CD4-positive, alpha-beta T cell (primary cell): Measurements from ENCODE around the gene LITAF. TPM values are rescaled to one million over a fixed set of nuclear protein-coding genes. Genes with fewer than 3 reads are reported as not detected.
A peak's percentile ranks its signal among the peaks of the same experiment; 100 is the strongest.

Source experiments
- ATAC-seq: fragments of 200-7000 bp; cut with Tn5 transposase; one replicate; pipeline ENCODE4 v1.10.0; 2022; ENCODE audit warnings: mild to moderate bottlenecking; ENCODE audit not compliant: poor library complexity
- CTCF ChIA-PET: fragments of 350-600 bp; sonication (Branson Sonifier 250); formaldehyde crosslinking; loops from one replicate; lab custom pipeline; 2021; ENCODE audit warnings: antibody characterized with exemption, inconsistent platforms; lab: Charles Lee
- POLR2A ChIA-PET: fragments of 350-600 bp; sonication (Branson Sonifier 250); formaldehyde crosslinking; loops from one replicate; lab custom pipeline; 2021; ENCODE audit warnings: antibody characterized with exemption, inconsistent platforms; lab: Charles Lee
- DNase-seq, 14 experiments: peaks; one replicate each; pipeline ENCODE4 v3.0.0-alpha.2; 2013 to 2020; ENCODE audit warnings: mixed read lengths in 2 of 14
- H3K27ac ChIP-seq, 2 donors: one replicate each; pipeline versions ENCODE4 v1.5.1 to v1.7.0; 2013; ENCODE audit warnings: low read length in 2 of 2, low read depth in 1 of 2, mild to moderate bottlenecking in 1 of 2
- H3K27me3 ChIP-seq, 2 experiments: 1 replicate in 1 of 2; 2 replicates in 1 of 2; pipeline versions ENCODE4 v1.6.1 to v1.7.0; 2013; ENCODE audit warnings: low read length in 2 of 2, control low read depth in 1 of 2, mild to moderate bottlenecking in 1 of 2, moderate library complexity in 1 of 2; ENCODE audit not compliant: insufficient read depth in 2 of 2, control insufficient read depth in 1 of 2
- H3K36me3 ChIP-seq: one replicate; pipeline ENCODE4 v1.6.1; 2013; ENCODE audit warnings: low read length, control low read depth; ENCODE audit not compliant: insufficient read depth
- H3K4me1 ChIP-seq: one replicate; pipeline ENCODE4 v1.6.1; 2013; ENCODE audit warnings: low read length, control low read depth; ENCODE audit not compliant: insufficient read depth
- H3K4me3 ChIP-seq: one replicate; pipeline ENCODE4 v1.5.1; 2013; ENCODE audit warnings: mild to moderate bottlenecking, low read length, moderate library complexity
- H3K9me3 ChIP-seq, 2 experiments: 1 replicate in 1 of 2; 2 replicates in 1 of 2; pipeline versions ENCODE4 v1.6.1 to v1.7.0; 2013; ENCODE audit warnings: low read length in 2 of 2, mild to moderate bottlenecking in 2 of 2, control low read depth in 1 of 2, moderate library complexity in 1 of 2; ENCODE audit not compliant: control insufficient read depth in 1 of 2, insufficient read depth in 1 of 2
- H3K27ac Mint-ChIP-seq: one replicate; pipeline ENCODE4 v1.8.0; 2020; ENCODE audit warnings: mixed read lengths
- H3K27me3 Mint-ChIP-seq: one replicate; pipeline ENCODE4 v1.8.0; 2021; ENCODE audit warnings: mixed read lengths
- H3K36me3 Mint-ChIP-seq: one replicate; pipeline ENCODE4 v1.8.0; 2021; ENCODE audit warnings: low read depth, mixed read lengths
- H3K4me1 Mint-ChIP-seq: one replicate; pipeline ENCODE4 v1.8.0; 2021; ENCODE audit warnings: low read depth, mixed read lengths
- H3K4me3 Mint-ChIP-seq: one replicate; pipeline ENCODE4 v1.8.0; 2020; ENCODE audit warnings: mild to moderate bottlenecking, mixed read lengths
- H3K9me3 Mint-ChIP-seq: one replicate; pipeline ENCODE4 v1.8.0; 2020; ENCODE audit warnings: mixed read lengths
- intact Hi-C, 2 experiments: fragments of 100-400 bp; cut with DNase I in 1 of 2; cut with micrococcal nuclease in 1 of 2; formaldehyde crosslinking; loops; one replicate each; pipeline versions ENCODE4 v1.15.1 to v1.9.0; 2023 to 2025; cut with DNase I, micrococcal nuclease
- total RNA-seq, 174 experiments: library from RNA in 2 of 174; stranded (reverse) in 2 of 174; gene quantifications; one replicate each; pipeline ENCODE4 v1.2.3 and lab custom pipeline; 2021 to 2026
- TF ChIP-seq, protein P1 (sequence below): fragments of 200-600 bp; IDR thresholded peaks from one replicate; pipeline ENCODE4 v1.8.0; 2022; ENCODE audit warnings: antibody characterized with exemption, mild to moderate bottlenecking

The LITAF gene
- total RNA-seq, 2 experiments from 2014 or later, result 226 to 257 TPM

DNA sequence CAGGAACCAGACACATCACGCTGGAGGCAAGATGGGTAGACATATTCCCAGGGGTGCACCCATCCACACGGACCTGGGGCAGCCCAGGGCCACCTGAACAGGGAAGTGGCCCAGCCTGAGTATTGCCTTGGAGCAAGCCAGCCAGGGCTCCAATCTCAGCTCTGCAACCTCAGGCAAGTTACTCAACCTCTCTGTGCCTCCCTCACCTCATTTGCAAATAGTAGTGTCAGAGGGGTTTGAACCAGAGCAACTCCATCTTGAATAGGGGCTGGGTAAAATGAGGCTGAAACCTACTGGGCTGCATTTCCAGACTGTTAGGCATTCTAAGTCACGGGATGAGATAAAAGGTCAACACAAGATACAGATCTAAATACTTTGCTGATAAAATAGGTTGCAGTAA, 46.4 kb upstream of the LITAF start:
- ATAC-seq, result no peak
- Histone ChIP-seq H3K27ac (no peak overlapping the region), H3K4me3 (no peak overlapping the region), H3K36me3 (no peaks in the 10 kb centered on the region), H3K27me3 (no peaks in the 10 kb centered on the region), H3K9me3 (no peaks in the 10 kb centered on the region), H3K4me1 (peaks cover 21% of the 10 kb centered on the region)
- TF ChIP-seq, protein P1, sequence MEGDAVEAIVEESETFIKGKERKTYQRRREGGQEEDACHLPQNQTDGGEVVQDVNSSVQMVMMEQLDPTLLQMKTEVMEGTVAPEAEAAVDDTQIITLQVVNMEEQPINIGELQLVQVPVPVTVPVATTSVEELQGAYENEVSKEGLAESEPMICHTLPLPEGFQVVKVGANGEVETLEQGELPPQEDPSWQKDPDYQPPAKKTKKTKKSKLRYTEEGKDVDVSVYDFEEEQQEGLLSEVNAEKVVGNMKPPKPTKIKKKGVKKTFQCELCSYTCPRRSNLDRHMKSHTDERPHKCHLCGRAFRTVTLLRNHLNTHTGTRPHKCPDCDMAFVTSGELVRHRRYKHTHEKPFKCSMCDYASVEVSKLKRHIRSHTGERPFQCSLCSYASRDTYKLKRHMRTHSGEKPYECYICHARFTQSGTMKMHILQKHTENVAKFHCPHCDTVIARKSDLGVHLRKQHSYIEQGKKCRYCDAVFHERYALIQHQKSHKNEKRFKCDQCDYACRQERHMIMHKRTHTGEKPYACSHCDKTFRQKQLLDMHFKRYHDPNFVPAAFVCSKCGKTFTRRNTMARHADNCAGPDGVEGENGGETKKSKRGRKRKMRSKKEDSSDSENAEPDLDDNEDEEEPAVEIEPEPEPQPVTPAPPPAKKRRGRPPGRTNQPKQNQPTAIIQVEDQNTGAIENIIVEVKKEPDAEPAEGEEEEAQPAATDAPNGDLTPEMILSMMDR, result no peak
- H3K27ac Mint-ChIP-seq, result no peak overlapping the region
- peaks cover 36% of the 10 kb centered on the region for H3K4me1 Mint-ChIP-seq
- no peak overlapping the region for H3K4me3 Mint-ChIP-seq
- H3K9me3 Mint-ChIP-seq, result no peaks in the 10 kb centered on the region
- no peaks in the 10 kb centered on the region for H3K27me3 Mint-ChIP-seq
- intact Hi-C loops, result no loop called here
- CTCF ChIA-PET, result no interaction called here
- DNase-seq, result no peak
- POLR2A ChIA-PET, result no interaction called here
- no peaks in the 10 kb centered on the region for H3K36me3 Mint-ChIP-seq

DNA sequence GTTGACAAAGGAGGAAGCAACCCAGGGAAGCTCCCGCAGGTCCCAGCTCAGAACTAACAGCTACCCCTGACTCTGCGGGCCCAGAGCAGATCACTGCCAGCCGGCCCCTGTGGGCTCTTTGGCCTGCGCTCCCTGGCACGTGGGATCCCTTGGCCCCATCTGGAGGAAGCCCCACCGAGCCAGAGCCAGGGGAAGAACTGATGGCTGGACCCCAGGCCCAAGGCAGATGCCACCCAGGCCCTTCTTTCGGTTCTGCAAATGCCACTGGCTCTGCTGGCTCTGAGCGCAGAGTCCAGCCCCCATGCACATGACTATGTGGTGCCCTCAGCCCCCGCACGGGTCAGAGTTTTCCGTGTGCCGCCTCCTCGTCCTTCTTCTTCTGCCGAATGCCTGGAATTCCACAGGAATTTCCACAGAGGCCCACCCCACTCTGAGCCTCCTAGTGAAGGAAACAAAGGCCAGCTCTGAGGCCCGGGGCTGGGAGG, 45.8 kb upstream of the LITAF start:
- H3K27ac Mint-ChIP-seq, result no peak overlapping the region
- ATAC-seq (no peak), DNase-seq (peak in 1 of 14 experiments; percentile 25)
- no peaks in the 10 kb centered on the region for H3K9me3 Mint-ChIP-seq
- H3K27me3 Mint-ChIP-seq, result no peaks in the 10 kb centered on the region
- H3K27me3 ChIP-seq, result no peaks in the 10 kb centered on the region
- no peaks in the 10 kb centered on the region for H3K36me3 Mint-ChIP-seq
- CTCF ChIA-PET, result no interaction called here
- H3K9me3 ChIP-seq, result no peaks in the 10 kb centered on the region
- H3K27ac ChIP-seq, result no peak overlapping the region
- peaks cover 38% of the 10 kb centered on the region for H3K4me1 Mint-ChIP-seq
- H3K36me3 ChIP-seq, result no peaks in the 10 kb centered on the region
- H3K4me3 ChIP-seq, result no peak overlapping the region
- TF ChIP-seq, protein P1, result no peak
- POLR2A ChIA-PET, result interaction anchor here (2.4 kb wide), 1 partner anchor 11 kb away, joined by 18 read pairs; no protein-coding TSS in a partner anchor
- no peak overlapping the region for H3K4me3 Mint-ChIP-seq
- H3K4me1 ChIP-seq, result peaks cover 21% of the 10 kb centered on the region
- intact Hi-C loops, result no loop called here

DNA sequence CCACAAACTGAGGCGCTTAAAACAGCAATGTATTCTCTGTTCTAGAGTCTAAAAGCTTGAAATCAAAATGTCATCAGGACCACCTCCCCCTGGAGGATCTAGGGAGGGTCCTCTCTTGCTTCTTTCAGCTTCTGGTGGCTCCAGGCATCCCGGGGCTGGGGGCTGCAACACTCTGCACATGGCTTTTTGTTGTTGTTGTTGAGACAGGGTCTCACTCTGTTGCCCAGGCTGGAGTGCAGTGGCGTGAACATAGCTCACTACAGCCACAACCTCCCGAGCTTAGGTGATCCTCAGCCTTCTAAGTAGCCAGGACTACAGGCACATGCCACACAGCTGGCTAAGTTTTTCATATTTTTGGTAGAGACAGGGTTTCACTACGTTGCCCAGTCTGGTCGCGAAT, 44.5 kb upstream of the LITAF start:
- H3K9me3 ChIP-seq, result no peaks in the 10 kb centered on the region
- no peak overlapping the region for H3K4me3 ChIP-seq
- H3K4me1 ChIP-seq, result peaks cover 21% of the 10 kb centered on the region
- H3K27me3 Mint-ChIP-seq, result no peaks in the 10 kb centered on the region
- no peaks in the 10 kb centered on the region for H3K36me3 Mint-ChIP-seq
- H3K4me3 Mint-ChIP-seq, result no peak overlapping the region
- no peaks in the 10 kb centered on the region for H3K27me3 ChIP-seq
- DNase-seq (no peak), ATAC-seq (no peak)
- no peaks in the 10 kb centered on the region for H3K9me3 Mint-ChIP-seq
- TF ChIP-seq, protein P1, result no peak
- POLR2A ChIA-PET, result interaction anchor here (1.0 to 2.4 kb wide), 3 partner anchors 10 to 26 kb away, joined by 3 to 18 read pairs (median 5); no protein-coding TSS in a partner anchor
- no peaks in the 10 kb centered on the region for H3K36me3 ChIP-seq
- peaks cover 38% of the 10 kb centered on the region for H3K4me1 Mint-ChIP-seq
- CTCF ChIA-PET, result no interaction called here
- intact Hi-C loops, result no loop called here
- no peak overlapping the region for H3K27ac ChIP-seq
- no peak overlapping the region for H3K27ac Mint-ChIP-seq
